ENCODE measurements around the gene GIN1. TPM values are rescaled to one million over a fixed set of nuclear protein-coding genes. Genes with fewer than 3 reads are reported as not detected.

GIN1 gene
- total RNA-seq, 1 donor from 2014 or later = 5.0 TPM

- Histone ChIP-seq H3K27me3 (ENCODE audit: control insufficient read depth, insufficient read depth, low read length) (no peaks in the 10 kb centered on the region), H3K4me3 (ENCODE audit: low read depth, low read length) (no peak overlapping the region), H3K36me3 (ENCODE audit: control insufficient read depth, insufficient read depth, low read length) (no peaks in the 10 kb centered on the region)
- DNase-seq (ENCODE audit: low read depth) (peak; percentile 59), FAIRE-seq (no peak)
- peak; percentile 28 for TF ChIP-seq CTCF (IDR thresholded peaks at IDR 0.05; ENCODE audit: insufficient read depth, low read length, severe bottlenecking)
Observed at GRCh38 chr5:103041071-103041676, 78.8 kb downstream of the GIN1 start.

GRCh38 chr5:103037673-103038455 is 82.1 kb downstream of the GIN1 start:
- DNase-seq (ENCODE audit: low read depth) = peak; percentile 54
- FAIRE-seq = no peak
- H3K27me3 ChIP-seq (ENCODE audit: control insufficient read depth, insufficient read depth, low read length) = no peaks in the 10 kb centered on the region
- no peaks in the 10 kb centered on the region for H3K36me3 ChIP-seq (ENCODE audit: control insufficient read depth, insufficient read depth, low read length)
- no peak overlapping the region for H3K4me3 ChIP-seq (ENCODE audit: low read depth, low read length)
- TF ChIP-seq CTCF (IDR thresholded peaks at IDR 0.05; ENCODE audit: insufficient read depth, low read length, severe bottlenecking) = no peak

GRCh38 chr5:103036601-103037000 is 83.3 kb downstream of the GIN1 start:
- FAIRE-seq (no peak), DNase-seq (ENCODE audit: low read depth) (no peak)
- H3K27me3 ChIP-seq (ENCODE audit: control insufficient read depth, insufficient read depth, low read length) = no peaks in the 10 kb centered on the region
- no peak overlapping the region for H3K4me3 ChIP-seq (ENCODE audit: low read depth, low read length)
- TF ChIP-seq CTCF (IDR thresholded peaks at IDR 0.05; ENCODE audit: insufficient read depth, low read length, severe bottlenecking) = no peak
- H3K36me3 ChIP-seq (ENCODE audit: control insufficient read depth, insufficient read depth, low read length) = no peaks in the 10 kb centered on the region

Other genes with a start within 250 kb of the GIN1 start
- 11.9 and 20.3 TPM in 2 replicates for gene PPIP5K2, start 163 bp upstream of the GIN1 start, total RNA-seq
- gene MACIR, start 138.6 kb upstream of the GIN1 start, total RNA-seq = 10.8 and 11.6 TPM in 2 replicates